GM18909 (cell line): ENCODE measurements around the gene KDM3B.

ENCODE experiments used
- ATAC-seq: cut with Tn5 transposase; IDR thresholded peaks from one replicate; pipeline ENCODE4 v1.9.1; 2021; ENCODE audit warnings: mild to moderate bottlenecking; ENCODE audit not compliant: unreplicated experiment, poor library complexity

KDM3B gene

GRCh38 chr5:138344887-138345622 lies 7.4 kb upstream of the KDM3B start:
- no peak for ATAC-seq

DNA sequence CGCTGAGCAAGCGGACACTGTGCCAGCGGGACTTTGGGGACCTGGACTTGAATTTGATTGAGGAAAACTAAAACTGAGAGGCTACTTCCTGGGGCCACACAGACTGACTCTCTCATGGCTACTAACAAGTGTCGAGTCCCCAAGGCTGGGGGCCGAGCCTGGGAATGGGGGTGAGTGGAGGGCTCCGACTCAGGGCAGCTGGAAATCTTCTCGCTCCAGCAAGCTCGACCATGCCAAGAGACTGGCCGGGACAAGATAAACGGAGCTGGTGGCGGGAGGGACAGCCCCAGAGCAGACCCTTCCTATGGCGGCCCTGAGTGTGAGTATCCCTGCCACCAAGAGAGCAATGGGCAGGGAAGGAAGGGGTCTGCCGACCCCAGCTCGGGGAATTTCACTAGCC lies 5.6 kb upstream of the KDM3B start:
- no peak for ATAC-seq

DNA sequence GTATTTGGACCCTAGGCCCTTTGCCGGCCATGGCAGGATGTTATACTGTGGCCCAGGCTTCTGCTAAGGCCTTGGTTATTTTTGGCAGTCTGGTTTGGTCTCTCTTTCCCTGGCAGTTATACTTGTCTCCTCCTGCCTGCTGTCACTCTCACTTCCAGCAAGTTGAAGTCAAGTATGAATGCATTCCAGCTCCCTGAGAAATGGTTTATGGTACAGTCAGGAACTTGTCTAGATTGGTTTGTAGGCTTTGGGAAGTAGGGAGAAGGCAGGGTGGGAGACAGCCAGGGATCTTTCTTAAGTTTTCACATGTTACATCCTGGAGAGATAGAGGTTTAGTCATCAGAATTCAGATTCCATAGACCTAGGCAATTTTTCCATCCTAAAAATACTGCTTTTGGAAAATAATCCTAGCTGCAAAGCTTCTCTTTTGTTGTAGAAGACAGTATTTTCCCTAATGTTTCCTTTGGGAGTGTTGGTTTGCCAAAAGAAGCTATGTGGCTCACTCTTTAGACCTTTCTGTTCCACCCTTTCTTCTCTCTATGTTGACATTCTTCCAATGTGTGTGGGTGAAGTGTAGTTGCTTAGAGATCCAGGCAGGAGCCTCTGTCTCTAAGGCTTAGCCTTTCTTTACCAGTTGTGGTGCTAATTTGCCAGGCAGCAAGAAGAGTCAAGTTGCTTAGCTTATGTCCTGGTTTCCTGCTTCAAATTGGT lies 2.5 kb upstream of the KDM3B start:
- ATAC-seq = no peak

DNA sequence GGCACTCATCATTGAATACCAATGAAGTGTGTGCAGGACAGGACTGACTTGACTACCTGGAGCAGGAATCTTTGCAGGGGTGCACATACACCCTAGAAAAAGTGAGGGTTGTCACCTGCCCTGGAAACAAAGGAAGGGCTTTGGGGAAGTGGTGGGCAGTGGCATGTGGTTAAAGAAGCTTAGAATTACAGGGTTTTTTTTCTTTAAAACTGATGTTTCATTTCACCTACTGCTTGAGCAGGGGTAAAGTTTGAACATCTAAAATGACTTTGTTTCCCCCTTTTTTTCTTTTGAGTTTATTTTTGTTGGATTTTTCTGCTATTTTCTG lies 2.0 kb upstream of the KDM3B start:
- ATAC-seq = no peak

- ATAC-seq = no peak
Observed at GRCh38 chr5:138351056-138351455, 1.4 kb upstream of the KDM3B start.

DNA sequence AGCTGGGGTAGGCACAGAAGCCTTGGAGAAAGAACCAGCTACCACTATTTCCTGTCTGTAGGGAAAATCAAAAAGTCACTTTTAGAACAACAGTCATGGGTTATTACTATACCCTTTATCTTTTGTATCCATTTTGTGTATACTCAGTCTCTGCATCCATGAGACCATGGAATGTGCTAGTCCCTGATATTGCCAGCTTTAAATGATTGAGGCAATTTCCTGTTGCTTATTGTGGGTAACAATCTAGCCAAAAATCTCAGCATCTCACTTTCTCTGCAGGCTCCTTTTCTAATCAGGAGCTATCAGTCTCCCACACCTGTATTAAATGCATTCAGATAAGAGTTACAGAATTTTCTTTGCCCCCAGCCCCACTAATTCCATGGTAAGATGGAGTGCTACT lies 968 bp upstream of the KDM3B start:
- no peak for ATAC-seq

DNA sequence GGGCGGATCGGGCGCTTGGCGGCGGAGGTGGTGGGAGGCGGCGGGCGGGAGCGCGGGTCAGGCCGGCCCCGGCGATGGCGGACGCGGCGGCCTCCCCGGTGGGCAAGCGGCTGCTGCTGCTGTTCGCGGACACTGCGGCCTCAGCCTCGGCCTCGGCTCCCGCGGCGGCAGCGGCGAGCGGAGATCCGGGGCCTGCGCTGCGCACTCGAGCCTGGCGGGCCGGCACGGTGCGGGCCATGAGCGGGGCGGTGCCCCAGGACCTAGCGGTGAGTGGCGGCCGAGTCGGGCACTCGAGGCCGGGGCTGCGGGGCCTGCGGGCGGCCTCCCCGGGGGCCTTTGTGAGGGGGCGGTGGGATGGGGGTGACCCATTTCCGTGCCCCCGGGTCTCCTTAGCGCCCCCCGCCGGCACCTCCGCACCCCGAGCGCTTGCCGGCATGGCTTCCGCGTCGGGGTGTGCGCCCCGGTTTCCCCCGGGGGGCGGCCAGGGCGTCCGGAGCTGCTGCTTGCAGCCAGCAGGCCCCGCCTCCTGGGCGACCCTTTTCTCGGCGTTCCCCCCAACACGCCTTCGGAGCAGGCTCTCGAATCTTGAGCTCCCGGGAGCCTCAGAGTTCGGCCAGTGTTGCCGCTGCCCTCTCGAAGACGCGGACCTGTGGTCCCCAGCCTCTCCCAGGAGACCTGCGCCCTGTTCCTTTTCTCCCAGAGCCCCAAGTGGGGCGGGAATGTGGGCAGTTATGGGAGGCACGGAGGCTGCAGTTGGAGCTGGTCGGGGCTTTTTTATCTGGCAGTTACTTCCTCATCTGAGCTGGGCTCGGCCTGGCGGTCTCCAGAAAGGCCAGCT lies 456 bp downstream of the KDM3B start:
- ATAC-seq = peak; percentile 47

DNA sequence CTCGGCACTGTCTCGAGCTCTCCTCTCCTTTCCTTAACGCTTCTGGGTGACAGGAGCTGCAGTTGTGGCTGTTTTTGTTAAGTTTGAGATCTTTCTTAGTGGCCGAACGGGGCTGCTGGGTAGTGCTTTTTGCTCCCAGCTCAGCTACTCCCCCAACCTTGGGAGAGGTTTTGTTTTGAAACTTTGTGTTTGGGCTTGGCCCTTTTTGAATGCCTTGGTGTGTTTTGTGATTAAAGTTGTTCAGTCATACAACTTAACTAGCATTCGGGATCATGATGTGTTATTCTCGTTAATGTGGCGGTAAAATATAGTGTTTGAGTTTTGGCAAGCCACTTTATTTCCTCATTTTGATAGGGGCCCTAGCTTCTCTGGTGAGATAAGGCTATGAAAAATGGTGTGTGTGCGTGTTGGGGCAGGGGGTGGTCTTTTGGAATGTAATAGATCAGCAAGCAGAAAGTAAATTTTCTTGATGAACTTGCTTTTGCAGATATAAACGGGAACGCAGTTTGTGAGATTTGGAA lies 1.1 kb downstream of the KDM3B start:
- ATAC-seq = no peak

DNA sequence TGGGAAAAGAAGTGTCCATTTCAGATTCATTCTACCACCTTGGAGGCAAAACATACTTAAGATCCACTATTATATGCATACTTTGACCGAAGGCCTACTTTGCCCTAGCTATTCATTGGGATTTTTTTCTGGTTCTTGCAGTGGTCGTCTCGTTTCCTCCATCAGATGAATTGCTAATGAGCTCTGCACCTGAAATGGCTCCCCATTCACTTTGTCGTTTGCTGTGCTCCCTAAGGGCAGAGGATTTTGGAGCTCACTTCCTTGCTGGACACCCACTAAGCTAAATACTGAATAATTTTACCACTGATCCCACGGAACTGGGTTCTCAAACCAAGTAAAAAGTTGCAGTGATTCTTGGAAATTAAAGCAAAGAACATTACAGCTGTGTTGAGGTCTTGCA lies 1.9 kb downstream of the KDM3B start:
- ATAC-seq = no peak

DNA sequence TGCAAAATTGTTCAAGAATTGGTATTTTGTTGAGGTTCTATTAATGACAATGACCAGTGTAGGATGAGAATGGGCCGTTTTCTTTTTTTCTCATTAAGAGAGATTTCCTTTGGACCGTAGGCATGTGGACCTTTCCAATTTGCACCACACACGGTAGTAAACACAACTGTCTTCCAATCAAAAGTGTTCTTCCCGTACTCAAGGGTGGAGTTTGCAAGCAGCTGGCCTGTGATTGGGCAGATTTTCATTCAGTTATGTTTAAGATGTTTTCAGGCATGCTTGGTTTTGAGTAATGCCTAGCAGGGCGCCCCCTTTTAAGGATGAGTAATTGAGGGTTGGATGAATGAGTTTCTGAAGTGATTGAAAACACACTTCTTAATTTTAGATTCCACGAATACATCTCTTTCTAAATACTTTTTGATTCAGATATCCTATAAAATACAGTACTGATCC lies 2.5 kb downstream of the KDM3B start:
- peak; percentile 39 for ATAC-seq

- no peak for ATAC-seq
Observed at GRCh38 chr5:138359621-138360020, 7.1 kb downstream of the KDM3B start.

DNA sequence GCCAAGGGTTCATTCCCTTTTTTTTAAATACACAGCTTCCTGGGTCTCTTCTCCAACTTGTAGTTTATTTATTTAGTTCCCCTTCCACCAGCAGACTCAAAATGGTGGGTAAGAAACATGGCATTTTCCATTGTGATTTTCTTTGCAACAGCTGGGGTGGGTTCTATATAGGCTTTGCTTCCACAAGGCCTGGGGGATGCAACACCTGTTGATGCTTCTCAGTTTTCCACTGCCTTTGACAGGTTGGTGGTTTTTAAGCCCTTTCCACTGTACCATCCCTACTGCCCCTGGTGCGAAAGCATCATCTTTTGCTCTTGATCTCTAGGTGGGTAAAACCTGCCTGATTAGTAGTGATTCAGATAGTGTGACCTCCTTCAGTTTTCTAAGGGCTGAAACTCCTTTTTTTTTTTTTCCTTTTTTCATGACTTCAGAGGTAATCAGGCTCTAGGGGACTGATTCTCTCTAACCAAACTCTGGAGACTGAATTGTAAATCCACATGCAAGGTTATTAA lies 8.5 kb downstream of the KDM3B start:
- ATAC-seq = no peak

GRCh38 chr5:138364576-138364975 lies 12.1 kb downstream of the KDM3B start:
- no peak for ATAC-seq

- ATAC-seq = no peak
Observed at GRCh38 chr5:138366632-138367382, 14.3 kb downstream of the KDM3B start.

DNA sequence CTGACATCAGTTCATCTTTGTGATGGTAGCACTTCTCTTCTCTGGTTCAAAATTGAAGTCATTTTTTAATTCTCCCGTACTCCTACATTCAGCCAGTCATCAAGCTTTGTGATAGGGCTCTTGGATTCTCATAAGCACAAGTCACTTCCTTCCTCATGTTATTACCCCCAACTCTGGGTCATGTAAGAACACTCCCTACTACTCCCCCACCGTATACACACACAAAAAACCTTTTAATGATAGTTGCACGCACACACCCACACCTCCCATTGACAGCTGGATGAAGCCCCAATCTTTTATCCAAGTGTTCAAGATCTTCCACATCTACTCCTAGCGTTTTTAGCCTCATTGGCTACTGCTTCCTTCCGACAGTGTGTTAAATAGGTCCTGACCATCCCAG lies 16.8 kb downstream of the KDM3B start:
- ATAC-seq = no peak

- ATAC-seq = no peak
Observed at GRCh38 chr5:138369706-138370105, 17.2 kb downstream of the KDM3B start.

DNA sequence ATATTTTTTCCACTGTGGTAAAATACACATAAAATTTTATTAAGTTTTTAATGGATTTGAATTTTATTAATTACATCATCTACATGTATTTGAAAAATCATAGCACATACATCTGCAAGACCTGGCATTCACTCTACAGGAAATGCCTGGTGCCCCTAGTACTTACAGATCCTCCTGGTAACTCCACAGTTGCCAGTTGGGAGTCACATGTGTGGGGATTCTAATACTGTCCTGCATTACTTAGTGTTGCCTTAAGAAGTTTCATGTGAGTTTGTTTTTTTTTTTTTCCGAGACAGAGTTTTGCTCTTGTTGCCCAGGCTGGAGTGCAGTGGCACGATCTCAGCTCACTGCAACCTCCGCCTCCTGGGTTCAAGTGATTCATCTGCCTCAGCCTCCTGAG lies 18.1 kb downstream of the KDM3B start:
- no peak for ATAC-seq

- ATAC-seq = no peak
Observed at GRCh38 chr5:138371454-138371853, 19.0 kb downstream of the KDM3B start.

GRCh38 chr5:138372225-138372624 lies 19.7 kb downstream of the KDM3B start:
- peak; percentile 41 for ATAC-seq

DNA sequence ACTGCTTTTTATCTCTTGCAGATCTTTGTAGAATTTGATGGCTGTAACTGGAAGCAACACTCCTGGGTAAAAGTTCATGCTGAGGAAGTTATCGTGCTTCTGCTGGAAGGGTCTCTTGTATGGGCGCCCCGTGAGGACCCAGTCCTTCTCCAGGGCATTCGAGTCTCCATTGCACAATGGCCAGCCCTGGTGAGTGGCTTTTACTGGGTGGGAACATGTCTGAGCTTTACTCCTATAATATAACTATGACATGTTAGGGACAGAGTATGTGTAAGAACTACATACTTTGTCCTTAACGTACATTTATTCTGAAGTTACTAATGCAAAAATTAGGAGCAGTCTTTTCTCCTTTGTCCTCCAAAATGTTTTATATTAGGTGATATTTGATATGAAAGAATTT lies 20.2 kb downstream of the KDM3B start:
- ATAC-seq = no peak
